ENCODE data around the gene TMEM250.

TMEM250 gene

GRCh38 chr9:136131629-136132511 is 13.2 kb upstream of the TMEM250 start:
- DNase-seq, result no peak

GRCh38 chr9:136129176-136129575 is 10.5 kb upstream of the TMEM250 start:
- no peak for DNase-seq

- DNase-seq, result no peak
Observed at GRCh38 chr9:136128436-136128835, 9.8 kb upstream of the TMEM250 start.

GRCh38 chr9:136127313-136127712 is 8.6 kb upstream of the TMEM250 start:
- DNase-seq, result no peak

- DNase-seq, result no peak
Observed at GRCh38 chr9:136124976-136125692, 6.5 kb upstream of the TMEM250 start.

GRCh38 chr9:136122425-136123383 is 4.0 kb upstream of the TMEM250 start:
- DNase-seq, result peak; percentile 91

GRCh38 chr9:136121801-136122200 is 3.1 kb upstream of the TMEM250 start:
- no peak for DNase-seq

GRCh38 chr9:136120438-136120844 is 1.8 kb upstream of the TMEM250 start:
- no peak for DNase-seq

- no peak for DNase-seq
Observed at GRCh38 chr9:136119883-136120393, 1.3 kb upstream of the TMEM250 start.

GRCh38 chr9:136119061-136119882 is 597 bp upstream of the TMEM250 start:
- peak; percentile 72 for DNase-seq

GRCh38 chr9:136117916-136118319 is 757 bp downstream of the TMEM250 start:
- DNase-seq, result no peak

GRCh38 chr9:136117291-136117915 is 1.3 kb downstream of the TMEM250 start:
- peak; percentile 75 for DNase-seq

GRCh38 chr9:136116360-136117098 is 2.1 kb downstream of the TMEM250 start:
- no peak for DNase-seq

- DNase-seq, result no peak
Observed at GRCh38 chr9:136115641-136116359, 2.9 kb downstream of the TMEM250 start.

GRCh38 chr9:136115206-136115605 is 3.5 kb downstream of the TMEM250 start:
- DNase-seq, result no peak

GRCh38 chr9:136114610-136115009 is 4.1 kb downstream of the TMEM250 start:
- no peak for DNase-seq

- DNase-seq, result no peak
Observed at GRCh38 chr9:136112541-136112940, 6.1 kb downstream of the TMEM250 start.

GRCh38 chr9:136111910-136112309 is 6.8 kb downstream of the TMEM250 start:
- DNase-seq, result no peak

GRCh38 chr9:136111190-136111589 is 7.5 kb downstream of the TMEM250 start:
- DNase-seq, result no peak
